ENCODE data around the gene PPDPF.

GRCh38 chr20:63494084-63494419, 26.5 kb upstream of the PPDPF start:
- TF ChIP-seq POLR2A (IDR thresholded peaks at IDR 0.05) (no peak), CTCF (IDR thresholded peaks at IDR 0.05) (no peak)
